ENCODE measurements around the gene SBF2.
"Not testable (repeated sequence)": the region's sequence is repeated elsewhere in the genome, so short reads cannot be mapped to it uniquely, and the experiment has no call there.

SBF2 gene

GRCh38 chr11:10029386-10030121 lies 264.5 kb downstream of the SBF2 start:
- in situ Hi-C loops (cut with HindIII; ENCODE audit: low sequenced_read_pairs): no loop called here

- in situ Hi-C loops (cut with HindIII; ENCODE audit: low sequenced_read_pairs): no loop called here
Observed at GRCh38 chr11:10026514-10026913, 267.5 kb downstream of the SBF2 start.

GRCh38 chr11:10023212-10023611 lies 270.8 kb downstream of the SBF2 start:
- in situ Hi-C loops (cut with HindIII; ENCODE audit: low sequenced_read_pairs): no loop called here

GRCh38 chr11:10022764-10023163 lies 271.3 kb downstream of the SBF2 start:
- in situ Hi-C loops (cut with HindIII; ENCODE audit: low sequenced_read_pairs): no loop called here

- in situ Hi-C loops (cut with HindIII; ENCODE audit: low sequenced_read_pairs): no loop called here
Observed at GRCh38 chr11:10021563-10021962, 272.5 kb downstream of the SBF2 start.

GRCh38 chr11:10019906-10020682 lies 273.9 kb downstream of the SBF2 start:
- in situ Hi-C loops (cut with HindIII; ENCODE audit: low sequenced_read_pairs): no loop called here

- in situ Hi-C loops (cut with HindIII; ENCODE audit: low sequenced_read_pairs): no loop called here
Observed at GRCh38 chr11:10017911-10018310, 276.1 kb downstream of the SBF2 start.

GRCh38 chr11:10017050-10017449 lies 277.0 kb downstream of the SBF2 start:
- in situ Hi-C loops (cut with HindIII; ENCODE audit: low sequenced_read_pairs): no loop called here

- in situ Hi-C loops (cut with HindIII; ENCODE audit: low sequenced_read_pairs): no loop called here
Observed at GRCh38 chr11:10012068-10012467, 282.0 kb downstream of the SBF2 start.

GRCh38 chr11:10005955-10006525 lies 288.0 kb downstream of the SBF2 start:
- in situ Hi-C loops (cut with HindIII; ENCODE audit: low sequenced_read_pairs): loop anchor here (5.0 kb wide), 1 partner anchor 91 kb away; no protein-coding TSS in a partner anchor

GRCh38 chr11:10004526-10005113 lies 289.4 kb downstream of the SBF2 start:
- in situ Hi-C loops (cut with HindIII; ENCODE audit: low sequenced_read_pairs): loop anchor here (5.0 kb wide), 1 partner anchor 93 kb away; no protein-coding TSS in a partner anchor

GRCh38 chr11:10002221-10002620 lies 291.8 kb downstream of the SBF2 start:
- in situ Hi-C loops (cut with HindIII; ENCODE audit: low sequenced_read_pairs): no loop called here

- in situ Hi-C loops (cut with HindIII; ENCODE audit: low sequenced_read_pairs): no loop called here
Observed at GRCh38 chr11:9992306-9992705, 301.7 kb downstream of the SBF2 start.

- in situ Hi-C loops (cut with HindIII; ENCODE audit: low sequenced_read_pairs): no loop called here
Observed at GRCh38 chr11:9990221-9990973, 303.6 kb downstream of the SBF2 start.

GRCh38 chr11:9987303-9987702 lies 306.7 kb downstream of the SBF2 start:
- in situ Hi-C loops (cut with HindIII; ENCODE audit: low sequenced_read_pairs): not testable (repeated sequence)

- in situ Hi-C loops (cut with HindIII; ENCODE audit: low sequenced_read_pairs): no loop called here
Observed at GRCh38 chr11:9982796-9983579, 311.0 kb downstream of the SBF2 start.

GRCh38 chr11:9982127-9982795 lies 311.8 kb downstream of the SBF2 start:
- in situ Hi-C loops (cut with HindIII; ENCODE audit: low sequenced_read_pairs): no loop called here

GRCh38 chr11:9980931-9981330 lies 313.1 kb downstream of the SBF2 start:
- in situ Hi-C loops (cut with HindIII; ENCODE audit: low sequenced_read_pairs): no loop called here

GRCh38 chr11:9977554-9977953 lies 316.5 kb downstream of the SBF2 start:
- in situ Hi-C loops (cut with HindIII; ENCODE audit: low sequenced_read_pairs): no loop called here

All from endothelial cell of hepatic sinusoid (primary cell).